Mucosa of stomach (tissue), 1 donor: ENCODE measurements around the gene SPINK6.

ENCODE experiments used
- H3K27me3 ChIP-seq: one replicate; pipeline ENCODE4 v1.7.0; 2013; ENCODE audit warnings: mild to moderate bottlenecking, low read length; ENCODE audit not compliant: control insufficient read depth, insufficient read depth
- H3K36me3 ChIP-seq: one replicate; pipeline ENCODE4 v1.7.0; 2013; ENCODE audit warnings: low read length; ENCODE audit not compliant: control insufficient read depth, insufficient read depth
- H3K4me1 ChIP-seq: one replicate; pipeline ENCODE4 v1.7.0; 2013; ENCODE audit warnings: mild to moderate bottlenecking, low read length; ENCODE audit not compliant: control insufficient read depth, insufficient read depth
- H3K4me3 ChIP-seq: one replicate; pipeline ENCODE4 v1.7.0; 2013; ENCODE audit warnings: low read length
- H3K9ac ChIP-seq: one replicate; pipeline ENCODE4 v1.7.0; 2013; ENCODE audit warnings: mild to moderate bottlenecking, low read length, moderate library complexity
- H3K9me3 ChIP-seq: one replicate; pipeline ENCODE4 v1.7.0; 2013; ENCODE audit warnings: mild to moderate bottlenecking, low read length, moderate library complexity; ENCODE audit not compliant: control insufficient read depth
- donor health status: Pancreatic carcinoma.

Gene SPINK6

GRCh38 chr5:148229840-148230239 is 27.0 kb downstream of the SPINK6 start:
- H3K9ac ChIP-seq, result no peak overlapping the region
- no peaks in the 10 kb centered on the region for H3K4me1 ChIP-seq
- no peak overlapping the region for H3K4me3 ChIP-seq
- no peaks in the 10 kb centered on the region for H3K36me3 ChIP-seq
- no peaks in the 10 kb centered on the region for H3K27me3 ChIP-seq
- H3K9me3 ChIP-seq, result no peaks in the 10 kb centered on the region

- Histone ChIP-seq H3K4me3 (no peak overlapping the region), H3K4me1 (no peaks in the 10 kb centered on the region), H3K9ac (no peak overlapping the region), H3K9me3 (no peaks in the 10 kb centered on the region), H3K36me3 (no peaks in the 10 kb centered on the region), H3K27me3 (no peaks in the 10 kb centered on the region)
These were observed 27.4 kb downstream of the SPINK6 start for GRCh38 chr5:148230240-148230639.

- no peak overlapping the region for H3K4me3 ChIP-seq
- no peaks in the 10 kb centered on the region for H3K36me3 ChIP-seq
- no peak overlapping the region for H3K9ac ChIP-seq
- no peaks in the 10 kb centered on the region for H3K9me3 ChIP-seq
- no peaks in the 10 kb centered on the region for H3K4me1 ChIP-seq
- no peaks in the 10 kb centered on the region for H3K27me3 ChIP-seq
These were observed 35.1 kb downstream of the SPINK6 start for GRCh38 chr5:148237785-148238417.

- H3K4me1 ChIP-seq, result no peaks in the 10 kb centered on the region
- no peaks in the 10 kb centered on the region for H3K27me3 ChIP-seq
- no peaks in the 10 kb centered on the region for H3K36me3 ChIP-seq
- H3K4me3 ChIP-seq, result no peak within 1 kb of the TSS
- H3K9me3 ChIP-seq, result no peaks in the 10 kb centered on the region
- H3K9ac ChIP-seq, result no peak within 1 kb of the TSS
These were observed 35.6 kb downstream of the SPINK6 start, which contains the start of gene MARCOL for GRCh38 chr5:148238418-148238794. TSS of gene MARCOL (plus strand) at chr5:148238525. CDS start at chr5:148238598, 73 bp downstream.

- no peak overlapping the region for H3K9ac ChIP-seq
- no peaks in the 10 kb centered on the region for H3K36me3 ChIP-seq
- H3K4me1 ChIP-seq, result no peaks in the 10 kb centered on the region
- H3K27me3 ChIP-seq, result no peaks in the 10 kb centered on the region
- no peak overlapping the region for H3K4me3 ChIP-seq
- H3K9me3 ChIP-seq, result no peaks in the 10 kb centered on the region
These were observed 46.1 kb downstream of the SPINK6 start for GRCh38 chr5:148248894-148249293.

GRCh38 chr5:148255456-148255855 is 52.6 kb downstream of the SPINK6 start:
- Histone ChIP-seq H3K9me3 (no peaks in the 10 kb centered on the region), H3K4me1 (no peaks in the 10 kb centered on the region), H3K27me3 (no peaks in the 10 kb centered on the region), H3K36me3 (no peaks in the 10 kb centered on the region), H3K4me3 (no peak overlapping the region), H3K9ac (no peak overlapping the region)

GRCh38 chr5:148259288-148259687 is 56.4 kb downstream of the SPINK6 start:
- Histone ChIP-seq H3K36me3 (no peaks in the 10 kb centered on the region), H3K9me3 (no peaks in the 10 kb centered on the region), H3K27me3 (no peaks in the 10 kb centered on the region), H3K4me3 (no peak overlapping the region), H3K9ac (no peak overlapping the region), H3K4me1 (no peaks in the 10 kb centered on the region)

GRCh38 chr5:148261221-148261620 is 58.4 kb downstream of the SPINK6 start:
- H3K27me3 ChIP-seq, result no peaks in the 10 kb centered on the region
- no peak overlapping the region for H3K4me3 ChIP-seq
- no peaks in the 10 kb centered on the region for H3K9me3 ChIP-seq
- no peaks in the 10 kb centered on the region for H3K4me1 ChIP-seq
- no peak overlapping the region for H3K9ac ChIP-seq
- H3K36me3 ChIP-seq, result no peaks in the 10 kb centered on the region
